Effector memory CD8-positive, alpha-beta T cell (primary cell): ENCODE results near the gene FAAP100.

Source experiments
- ATAC-seq: fragments of 150-1000 bp; cut with Tn5 transposase; replicated peaks from 2 replicates; pipeline ENCODE4 v1.10.0; 2021; ENCODE audit warnings: mild to moderate bottlenecking, moderate library complexity
- DNase-seq, 3 experiments: peaks; one replicate each; pipeline ENCODE4 v3.0.0; 2021
- H3K27ac Mint-ChIP-seq, 2 donors: one replicate each; pipeline ENCODE4 v1.8.0; 2022; ENCODE audit warnings: mild to moderate bottlenecking in 2 of 2, mixed read lengths in 2 of 2, moderate library complexity in 2 of 2
- H3K27me3 Mint-ChIP-seq, 2 donors: one replicate each; pipeline ENCODE4 v1.8.0; 2022; ENCODE audit warnings: mixed read lengths in 2 of 2
- H3K36me3 Mint-ChIP-seq: one replicate; pipeline ENCODE4 v1.8.0; 2022; ENCODE audit warnings: mild to moderate bottlenecking, moderate library complexity, mixed read lengths; ENCODE audit not compliant: insufficient read depth
- H3K4me1 Mint-ChIP-seq, 2 donors: one replicate each; pipeline ENCODE4 v1.8.0; 2022; ENCODE audit warnings: low read depth in 2 of 2, mixed read lengths in 2 of 2
- H3K4me3 Mint-ChIP-seq, 2 donors: one replicate each; pipeline ENCODE4 v1.8.0; 2022; ENCODE audit warnings: mild to moderate bottlenecking in 2 of 2, mixed read lengths in 2 of 2, moderate library complexity in 2 of 2
- H3K9me3 Mint-ChIP-seq, 2 donors: one replicate each; pipeline ENCODE4 v1.8.0; 2022; ENCODE audit warnings: mixed read lengths in 2 of 2

FAAP100 gene

GRCh38 chr17:81543756-81544155, 8.4 kb downstream of the FAAP100 start:
- Mint-ChIP-seq H3K36me3 (peaks cover 23% of the 10 kb centered on the region), H3K4me3 (no peak overlapping the region), H3K9me3 (no peaks in the 10 kb centered on the region), H3K4me1 (no peaks in the 10 kb centered on the region), H3K27ac (no peak overlapping the region), H3K27me3 (peaks cover 0 to 2% of the 10 kb centered on the region in 2 donors)
- DNase-seq (no peak), ATAC-seq (no peak)

DNA sequence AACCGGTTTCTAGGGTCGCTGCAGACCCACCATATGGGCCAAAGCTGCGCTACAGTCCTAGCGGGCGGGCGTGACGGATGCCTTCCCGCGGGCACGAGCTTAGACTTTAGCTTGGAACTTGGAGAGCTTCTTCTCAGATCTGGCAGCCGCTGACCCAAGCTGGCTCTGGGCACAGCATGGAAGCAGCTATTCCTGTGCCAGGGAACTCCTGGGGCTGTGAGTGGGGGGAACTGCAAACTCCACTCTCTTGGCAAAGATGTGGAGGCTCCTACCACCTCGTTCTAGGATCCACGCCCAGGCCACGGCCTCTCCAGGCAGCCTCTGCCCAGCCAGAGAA, 8.8 kb downstream of the FAAP100 start:
- no peak for ATAC-seq
- no peak overlapping the region for H3K27ac Mint-ChIP-seq
- no peaks in the 10 kb centered on the region for H3K9me3 Mint-ChIP-seq
- H3K36me3 Mint-ChIP-seq = peaks cover 18% of the 10 kb centered on the region
- H3K4me3 Mint-ChIP-seq = no peak overlapping the region
- DNase-seq = no peak
- no peaks in the 10 kb centered on the region for H3K4me1 Mint-ChIP-seq
- peaks cover 0 to 6% of the 10 kb centered on the region in 2 donors for H3K27me3 Mint-ChIP-seq

- H3K27me3 Mint-ChIP-seq = peaks cover 6 to 13% of the 10 kb centered on the region in 2 donors
Observed at GRCh38 chr17:81542431-81543338, 9.5 kb downstream of the FAAP100 start.

GRCh38 chr17:81541123-81541522, 11.0 kb downstream of the FAAP100 start:
- no peak for ATAC-seq
- Mint-ChIP-seq H3K9me3 (no peaks in the 10 kb centered on the region), H3K4me3 (no peak overlapping the region), H3K36me3 (peaks cover 6% of the 10 kb centered on the region), H3K4me1 (peaks cover 0 to 3% of the 10 kb centered on the region in 2 donors), H3K27ac (no peak overlapping the region), H3K27me3 (peaks cover 10 to 16% of the 10 kb centered on the region in 2 donors)
- DNase-seq = no peak

More at GRCh38 chr17:81542431-81543338, 9.5 kb downstream of the FAAP100 start:
- H3K27ac Mint-ChIP-seq = no peak overlapping the region
- peaks cover 0 to 3% of the 10 kb centered on the region in 2 donors for H3K4me1 Mint-ChIP-seq
- no peak overlapping the region for H3K4me3 Mint-ChIP-seq
- no peaks in the 10 kb centered on the region for H3K9me3 Mint-ChIP-seq
- H3K36me3 Mint-ChIP-seq = peaks cover 12% of the 10 kb centered on the region
- ATAC-seq (no peak), DNase-seq (no peak)

DNA sequence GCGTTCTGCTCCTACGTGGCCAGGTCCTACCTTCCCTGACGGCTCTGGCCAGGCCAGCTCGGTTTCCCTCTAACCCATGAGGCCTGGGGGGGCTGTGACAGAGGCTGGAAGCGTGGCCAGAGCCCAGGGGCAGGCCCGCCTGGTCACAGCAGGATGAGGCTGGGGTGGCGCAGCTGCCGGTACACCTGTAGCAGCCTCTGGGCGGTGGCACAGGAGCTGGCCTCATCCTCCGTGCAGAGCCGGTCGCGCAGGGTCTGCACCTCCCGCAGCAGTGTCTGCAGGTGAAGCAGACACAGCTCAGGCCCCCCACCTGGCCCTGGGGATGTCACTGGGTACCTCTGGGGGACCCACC, 11.5 kb downstream of the FAAP100 start:
- H3K27me3 Mint-ChIP-seq = peaks cover 10 to 21% of the 10 kb centered on the region in 2 donors
- peaks cover 0 to 3% of the 10 kb centered on the region in 2 donors for H3K4me1 Mint-ChIP-seq
- no peaks in the 10 kb centered on the region for H3K9me3 Mint-ChIP-seq
- ATAC-seq (no peak), DNase-seq (no peak)
- H3K36me3 Mint-ChIP-seq = peaks cover 6% of the 10 kb centered on the region
- no peak overlapping the region for H3K4me3 Mint-ChIP-seq
- no peak overlapping the region for H3K27ac Mint-ChIP-seq

DNA sequence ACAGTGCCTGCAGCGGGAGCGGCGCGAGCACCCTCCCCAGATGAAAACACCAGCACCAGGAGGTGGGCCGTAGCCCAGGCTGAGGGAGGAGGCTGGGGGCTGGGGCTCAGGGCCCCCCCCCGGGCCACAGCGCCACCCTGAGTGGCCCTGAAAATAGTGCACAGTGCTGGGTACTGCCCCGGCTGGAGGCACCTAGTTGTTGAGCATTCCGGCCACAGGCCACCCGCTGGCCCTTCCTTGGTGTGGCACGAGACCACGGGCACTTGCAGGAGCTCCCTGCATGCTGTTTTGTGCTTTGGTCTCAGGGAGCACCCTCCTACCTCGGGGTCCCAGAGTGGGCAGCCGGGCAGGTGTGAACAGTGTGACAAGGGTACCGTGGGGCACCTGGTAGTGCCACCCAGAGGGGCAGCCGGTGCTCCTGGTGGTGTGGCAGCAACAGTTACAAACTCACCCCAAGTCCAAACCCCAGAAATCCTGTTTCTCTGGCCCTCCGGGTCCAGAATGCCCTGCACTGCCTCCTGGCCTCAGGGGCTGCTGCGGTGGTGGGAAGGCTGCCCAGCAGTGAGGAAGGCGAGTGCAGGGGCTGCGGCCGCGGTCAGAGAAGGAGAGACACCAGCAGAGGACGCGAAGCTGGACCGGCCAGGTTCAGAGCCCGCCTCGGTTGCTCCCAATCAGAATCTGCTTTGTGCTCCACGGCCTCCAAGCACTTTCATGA, 12.0 kb downstream of the FAAP100 start:
- H3K27me3 Mint-ChIP-seq = peaks cover 10 to 26% of the 10 kb centered on the region in 2 donors

GRCh38 chr17:81539571-81539900, 12.6 kb downstream of the FAAP100 start:
- DNase-seq (no peak), ATAC-seq (no peak)
- peaks cover 0 to 3% of the 10 kb centered on the region in 2 donors for H3K4me1 Mint-ChIP-seq
- H3K27me3 Mint-ChIP-seq = peaks cover 10 to 28% of the 10 kb centered on the region in 2 donors
- no peak overlapping the region for H3K27ac Mint-ChIP-seq
- no peak overlapping the region for H3K4me3 Mint-ChIP-seq
- H3K9me3 Mint-ChIP-seq = no peaks in the 10 kb centered on the region
- peaks cover 6% of the 10 kb centered on the region for H3K36me3 Mint-ChIP-seq

More for the DNA sequence above, 12.0 kb downstream of the FAAP100 start:
- Mint-ChIP-seq H3K36me3 (peaks cover 6% of the 10 kb centered on the region), H3K4me1 (peaks cover 0 to 3% of the 10 kb centered on the region in 2 donors), H3K4me3 (no peak overlapping the region), H3K9me3 (no peaks in the 10 kb centered on the region), H3K27ac (no peak overlapping the region)
- ATAC-seq (no peak), DNase-seq (no peak)

- H3K27me3 Mint-ChIP-seq = peaks cover 10 to 28% of the 10 kb centered on the region in 2 donors
- H3K27ac Mint-ChIP-seq = no peak overlapping the region
- H3K4me1 Mint-ChIP-seq = peaks cover 0 to 3% of the 10 kb centered on the region in 2 donors
- ATAC-seq = no peak
- DNase-seq = no peak
- H3K36me3 Mint-ChIP-seq = peaks cover 6% of the 10 kb centered on the region
- no peaks in the 10 kb centered on the region for H3K9me3 Mint-ChIP-seq
- no peak overlapping the region for H3K4me3 Mint-ChIP-seq
Observed at GRCh38 chr17:81538651-81539570, 13.2 kb downstream of the FAAP100 start.

- no peak for DNase-seq
- Mint-ChIP-seq H3K36me3 (peaks cover 9% of the 10 kb centered on the region), H3K9me3 (no peaks in the 10 kb centered on the region), H3K4me1 (peaks cover 0 to 3% of the 10 kb centered on the region in 2 donors), H3K4me3 (no peak overlapping the region), H3K27ac (no peak overlapping the region), H3K27me3 (peaks cover 10 to 28% of the 10 kb centered on the region in 2 donors)
- ATAC-seq = no peak
Observed at GRCh38 chr17:81537856-81538555, 14.1 kb downstream of the FAAP100 start.

DNA sequence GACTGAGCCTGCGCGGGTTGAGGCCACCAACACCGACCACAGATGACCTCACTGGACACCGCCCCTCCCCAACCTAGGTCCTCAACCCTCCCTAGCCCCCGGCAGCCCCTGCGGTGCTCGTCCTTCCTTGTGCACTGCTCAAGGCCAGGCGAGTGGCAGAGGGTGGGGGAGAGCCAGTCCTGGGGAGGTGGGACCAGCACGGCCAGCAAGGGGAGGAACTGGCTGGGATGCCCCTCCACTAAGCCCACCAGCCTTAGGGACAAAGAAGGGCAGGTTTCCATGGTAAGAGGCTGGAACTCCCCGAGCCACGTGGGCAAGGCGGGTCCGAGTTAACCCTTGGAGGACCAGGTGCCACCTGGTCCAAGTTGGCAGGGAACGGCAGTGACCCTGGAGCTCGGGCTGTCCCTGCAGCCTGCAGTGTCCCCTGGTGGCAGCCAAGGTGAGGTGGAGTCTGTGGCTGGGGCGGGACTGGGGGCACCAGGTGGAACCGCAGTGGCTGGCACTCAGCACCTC, 14.8 kb downstream of the FAAP100 start:
- peak; percentile 62 for ATAC-seq
- DNase-seq = peak in 1 of 3 experiments; percentile 16
- Mint-ChIP-seq H3K27me3 (peaks cover 10 to 28% of the 10 kb centered on the region in 2 donors), H3K4me1 (peaks cover 0 to 3% of the 10 kb centered on the region in 2 donors), H3K36me3 (peaks cover 9% of the 10 kb centered on the region), H3K27ac (no peak overlapping the region), H3K9me3 (no peaks in the 10 kb centered on the region), H3K4me3 (no peak overlapping the region)

DNA sequence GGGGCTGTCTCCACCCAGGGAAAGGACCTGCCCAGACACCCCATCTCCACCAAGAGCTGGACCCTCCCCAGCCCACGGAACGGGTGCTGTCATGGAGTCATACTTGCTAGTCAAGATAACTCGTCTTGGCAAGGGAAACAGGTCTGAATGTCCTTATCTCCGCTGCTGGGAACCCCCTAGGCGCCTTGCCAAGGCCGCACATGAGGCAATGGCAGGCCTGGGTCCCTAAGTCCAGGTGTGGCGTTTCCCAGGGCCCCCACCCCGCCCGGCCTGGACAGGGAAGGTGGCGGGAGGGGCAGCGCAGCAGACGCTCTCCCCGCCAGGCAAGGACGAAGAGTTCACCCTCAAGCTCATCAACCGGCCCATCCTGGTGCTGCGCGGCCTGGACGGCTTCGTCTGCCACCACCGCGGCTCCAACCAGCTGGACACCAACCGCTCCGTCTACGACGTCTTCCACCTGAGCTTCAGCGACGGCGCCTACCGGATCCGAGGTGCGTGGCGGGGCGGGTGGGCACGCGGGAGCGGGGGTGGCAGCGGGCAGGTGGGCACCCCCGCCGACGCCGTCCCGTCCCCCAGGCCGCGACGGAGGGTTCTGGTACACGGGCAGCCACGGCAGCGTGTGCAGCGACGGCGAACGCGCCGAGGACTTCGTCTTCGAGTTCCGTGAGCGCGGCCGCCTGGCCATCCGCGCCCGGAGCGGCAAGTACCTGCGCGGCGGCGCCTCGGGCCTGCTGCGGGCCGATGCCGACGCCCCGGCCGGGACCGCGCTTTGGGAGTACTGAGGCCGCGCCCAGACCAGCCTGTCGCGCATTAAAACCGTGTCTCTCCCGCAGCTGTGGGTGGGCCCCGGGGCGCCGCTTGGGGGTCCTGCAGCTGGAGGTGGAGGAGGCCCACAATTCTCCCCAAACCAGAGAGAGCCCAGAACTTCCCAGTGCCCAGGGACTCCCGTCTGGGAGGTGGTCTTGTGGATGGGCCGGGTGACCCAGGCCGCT, 15.6 kb downstream of the FAAP100 start:
- DNase-seq = no peak
- Mint-ChIP-seq H3K9me3 (no peaks in the 10 kb centered on the region), H3K36me3 (peaks cover 8% of the 10 kb centered on the region), H3K4me3 (no peak overlapping the region), H3K27ac (no peak overlapping the region), H3K27me3 (peaks cover 10 to 28% of the 10 kb centered on the region in 2 donors), H3K4me1 (peaks cover 0 to 3% of the 10 kb centered on the region in 2 donors)
- peak; percentile 26 for ATAC-seq
